Adrenal gland (tissue), 5 donors: ENCODE data around the gene ABCD3.

ENCODE experiments used
- POLR2A ChIP-seq, 2 donors: fragments of 450-650 bp; IDR thresholded peaks; one replicate each; pipeline ENCODE4 v1.6.1; 2017; ENCODE audit warnings: antibody characterized with exemption in 2 of 2, mild to moderate bottlenecking in 2 of 2, moderate library complexity in 1 of 2
- TF ChIP-seq, protein P1 (sequence below), 6 experiments: fragments of 450-650 bp in 4 of 6; fragments of 200-600 bp in 2 of 6; sonication (generic) in 1 of 6; IDR thresholded peaks; 1 replicate in 5 of 6; 2 replicates in 1 of 6; pipeline versions ENCODE4 v1.5.1 to v1.8.0; 2016 to 2021; ENCODE audit warnings: antibody characterized with exemption in 6 of 6, mild to moderate bottlenecking in 2 of 6, moderate library complexity in 1 of 6
- donor health status: DM: no; HTN: no; CAD: no.

DNA sequence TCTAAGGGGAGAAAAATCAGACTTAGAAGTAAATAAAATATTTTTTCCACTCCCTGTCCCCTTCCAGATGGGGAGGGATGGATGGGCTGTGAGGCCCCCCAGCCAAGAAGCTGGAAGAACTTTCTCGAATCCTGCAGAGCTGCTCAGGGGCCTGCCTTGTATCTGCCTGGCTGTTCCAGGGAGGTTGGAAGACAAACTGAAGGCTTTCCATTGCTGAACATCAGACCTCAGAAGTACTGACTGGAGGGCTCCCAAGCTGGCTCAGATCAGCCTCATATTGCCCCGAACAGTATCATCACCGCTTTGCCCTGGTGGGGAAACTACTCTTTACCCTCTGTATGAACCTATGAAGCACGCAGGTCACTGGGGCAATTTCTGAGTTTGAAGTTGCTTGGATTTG, 135.7 kb downstream of the ABCD3 start:
- TF ChIP-seq, protein P1, sequence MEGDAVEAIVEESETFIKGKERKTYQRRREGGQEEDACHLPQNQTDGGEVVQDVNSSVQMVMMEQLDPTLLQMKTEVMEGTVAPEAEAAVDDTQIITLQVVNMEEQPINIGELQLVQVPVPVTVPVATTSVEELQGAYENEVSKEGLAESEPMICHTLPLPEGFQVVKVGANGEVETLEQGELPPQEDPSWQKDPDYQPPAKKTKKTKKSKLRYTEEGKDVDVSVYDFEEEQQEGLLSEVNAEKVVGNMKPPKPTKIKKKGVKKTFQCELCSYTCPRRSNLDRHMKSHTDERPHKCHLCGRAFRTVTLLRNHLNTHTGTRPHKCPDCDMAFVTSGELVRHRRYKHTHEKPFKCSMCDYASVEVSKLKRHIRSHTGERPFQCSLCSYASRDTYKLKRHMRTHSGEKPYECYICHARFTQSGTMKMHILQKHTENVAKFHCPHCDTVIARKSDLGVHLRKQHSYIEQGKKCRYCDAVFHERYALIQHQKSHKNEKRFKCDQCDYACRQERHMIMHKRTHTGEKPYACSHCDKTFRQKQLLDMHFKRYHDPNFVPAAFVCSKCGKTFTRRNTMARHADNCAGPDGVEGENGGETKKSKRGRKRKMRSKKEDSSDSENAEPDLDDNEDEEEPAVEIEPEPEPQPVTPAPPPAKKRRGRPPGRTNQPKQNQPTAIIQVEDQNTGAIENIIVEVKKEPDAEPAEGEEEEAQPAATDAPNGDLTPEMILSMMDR (IDR thresholded peaks at IDR 0.05): no peak
- no peak for TF ChIP-seq POLR2A (IDR thresholded peaks at IDR 0.05)
